NB4 (cell line): ENCODE measurements around the gene CSMD2.
"Not testable (repeated sequence)": the region's sequence is repeated elsewhere in the genome, so short reads cannot be mapped to it uniquely, and the experiment has no call there.

Experiments
- DNase-seq: peaks from one replicate; pipeline ENCODE4 v3.0.0; 2010; ENCODE audit warnings: low read depth
- H3K4me3 ChIP-seq: one replicate; pipeline ENCODE4 v1.5.1; 2011; ENCODE audit warnings: mild to moderate bottlenecking, low read depth, low read length, moderate library complexity
- MYC ChIP-seq: IDR thresholded peaks from 2 replicates; pipeline ENCODE4 v1.6.1; 2011; ENCODE audit warnings: low read depth, low read length
- POLR2A ChIP-seq: IDR thresholded peaks from 2 replicates; pipeline ENCODE4 v1.6.1; 2011; ENCODE audit warnings: mild to moderate bottlenecking; ENCODE audit not compliant: insufficient read length; ENCODE audit errors: extremely low read depth
- TF ChIP-seq, protein P1 (sequence below): IDR thresholded peaks from one replicate; pipeline ENCODE4 v1.5.1; 2012; ENCODE audit warnings: low read depth, low read length
- TF ChIP-seq, protein P2 (sequence below): IDR thresholded peaks from 2 replicates; pipeline ENCODE4 v1.6.1; 2011; ENCODE audit warnings: low read depth, low read length

The CSMD2 gene

DNA sequence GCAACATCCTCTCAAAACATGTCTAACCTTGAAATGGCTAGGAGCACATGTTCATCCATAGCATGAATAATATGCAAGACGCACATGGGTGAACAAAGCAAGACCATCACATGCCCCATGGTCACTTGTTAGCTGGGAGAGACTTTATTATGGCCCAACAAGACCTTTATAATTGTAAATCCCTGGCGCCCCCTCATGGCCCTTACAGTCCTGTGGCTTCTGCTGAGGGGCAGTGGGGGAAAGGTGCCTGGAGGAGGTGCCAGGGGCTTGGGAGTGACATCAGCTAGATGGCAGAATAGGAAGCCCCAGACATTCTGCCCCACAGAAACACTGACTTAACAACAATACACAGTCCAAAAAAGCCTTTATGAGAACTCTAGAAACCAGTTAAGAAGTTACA lies 51.7 kb downstream of the CSMD2 start:
- no peak overlapping the region for H3K4me3 ChIP-seq
- DNase-seq = no peak
- TF ChIP-seq, protein P1, sequence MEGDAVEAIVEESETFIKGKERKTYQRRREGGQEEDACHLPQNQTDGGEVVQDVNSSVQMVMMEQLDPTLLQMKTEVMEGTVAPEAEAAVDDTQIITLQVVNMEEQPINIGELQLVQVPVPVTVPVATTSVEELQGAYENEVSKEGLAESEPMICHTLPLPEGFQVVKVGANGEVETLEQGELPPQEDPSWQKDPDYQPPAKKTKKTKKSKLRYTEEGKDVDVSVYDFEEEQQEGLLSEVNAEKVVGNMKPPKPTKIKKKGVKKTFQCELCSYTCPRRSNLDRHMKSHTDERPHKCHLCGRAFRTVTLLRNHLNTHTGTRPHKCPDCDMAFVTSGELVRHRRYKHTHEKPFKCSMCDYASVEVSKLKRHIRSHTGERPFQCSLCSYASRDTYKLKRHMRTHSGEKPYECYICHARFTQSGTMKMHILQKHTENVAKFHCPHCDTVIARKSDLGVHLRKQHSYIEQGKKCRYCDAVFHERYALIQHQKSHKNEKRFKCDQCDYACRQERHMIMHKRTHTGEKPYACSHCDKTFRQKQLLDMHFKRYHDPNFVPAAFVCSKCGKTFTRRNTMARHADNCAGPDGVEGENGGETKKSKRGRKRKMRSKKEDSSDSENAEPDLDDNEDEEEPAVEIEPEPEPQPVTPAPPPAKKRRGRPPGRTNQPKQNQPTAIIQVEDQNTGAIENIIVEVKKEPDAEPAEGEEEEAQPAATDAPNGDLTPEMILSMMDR = no peak
- TF ChIP-seq POLR2A (no peak), MYC (no peak)
- TF ChIP-seq, protein P2, sequence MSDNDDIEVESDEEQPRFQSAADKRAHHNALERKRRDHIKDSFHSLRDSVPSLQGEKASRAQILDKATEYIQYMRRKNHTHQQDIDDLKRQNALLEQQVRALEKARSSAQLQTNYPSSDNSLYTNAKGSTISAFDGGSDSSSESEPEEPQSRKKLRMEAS = no peak

DNA sequence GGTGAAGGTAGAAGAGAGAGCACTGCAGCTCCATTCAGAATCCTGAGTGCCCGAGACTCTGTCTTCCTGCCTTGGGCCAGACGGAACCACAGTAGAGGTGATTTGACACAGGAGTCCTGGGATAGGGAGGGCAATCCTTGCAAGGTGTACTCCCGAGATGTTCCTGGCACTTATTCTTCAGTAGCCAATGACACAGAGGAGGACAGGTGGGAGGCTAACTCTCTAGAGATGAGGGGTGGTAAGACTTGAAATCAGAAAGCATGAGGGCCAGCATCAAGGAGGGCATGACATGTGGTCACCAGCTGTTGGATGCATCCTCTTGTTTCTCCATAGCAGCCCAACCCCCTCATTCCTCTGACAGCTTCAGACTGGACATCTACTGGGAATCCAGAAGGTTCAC lies 56.3 kb downstream of the CSMD2 start:
- TF ChIP-seq MYC = no peak
- no peak for TF ChIP-seq POLR2A
- TF ChIP-seq, protein P2 = no peak
- TF ChIP-seq, protein P1 = no peak
- no peak overlapping the region for H3K4me3 ChIP-seq
- no peak for DNase-seq

DNA sequence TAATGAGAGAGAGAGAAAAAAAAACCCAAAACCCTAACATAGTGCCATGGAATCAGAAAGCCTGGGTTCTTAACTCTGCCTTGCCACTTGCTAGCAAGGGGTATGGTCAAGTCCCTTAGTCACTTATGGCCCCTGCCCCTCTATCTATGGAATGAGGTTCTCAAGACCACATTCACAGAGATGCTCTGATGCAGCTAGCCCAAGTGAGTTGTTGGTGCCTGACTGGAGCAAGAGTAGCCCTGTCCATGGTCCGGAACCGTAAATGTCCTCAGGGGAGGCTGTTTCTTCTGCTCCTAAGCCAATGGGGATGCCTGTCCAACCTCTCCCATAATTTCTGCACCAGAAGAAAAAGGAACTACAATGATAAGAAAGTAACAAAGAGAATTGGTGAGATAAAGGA lies 56.8 kb downstream of the CSMD2 start:
- TF ChIP-seq, protein P2 = no peak
- no peak for TF ChIP-seq MYC
- TF ChIP-seq, protein P1 = no peak
- TF ChIP-seq POLR2A = no peak
- no peak for DNase-seq
- H3K4me3 ChIP-seq = no peak overlapping the region

DNA sequence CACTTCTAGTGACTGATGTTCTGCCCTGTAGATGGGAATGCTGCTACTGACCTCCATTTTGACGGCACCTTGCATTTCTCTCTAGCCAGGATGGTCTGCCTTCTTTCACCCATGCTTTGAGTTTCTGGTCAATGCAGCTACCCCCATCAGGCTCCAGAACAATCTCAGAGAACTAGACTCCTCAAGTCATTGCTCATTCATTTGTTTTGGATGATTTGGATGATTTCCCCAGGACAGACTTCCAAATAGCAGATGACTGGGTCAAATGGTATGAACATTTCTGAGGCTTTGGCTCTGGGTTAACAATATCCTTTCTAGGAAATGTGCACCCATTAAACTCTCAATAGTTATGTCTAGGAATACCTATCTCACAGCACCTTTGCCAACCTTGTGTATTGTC lies 63.9 kb downstream of the CSMD2 start:
- no peak overlapping the region for H3K4me3 ChIP-seq
- TF ChIP-seq MYC (no peak), POLR2A (no peak)
- TF ChIP-seq, protein P1 = no peak
- TF ChIP-seq, protein P2 = no peak
- no peak for DNase-seq

DNA sequence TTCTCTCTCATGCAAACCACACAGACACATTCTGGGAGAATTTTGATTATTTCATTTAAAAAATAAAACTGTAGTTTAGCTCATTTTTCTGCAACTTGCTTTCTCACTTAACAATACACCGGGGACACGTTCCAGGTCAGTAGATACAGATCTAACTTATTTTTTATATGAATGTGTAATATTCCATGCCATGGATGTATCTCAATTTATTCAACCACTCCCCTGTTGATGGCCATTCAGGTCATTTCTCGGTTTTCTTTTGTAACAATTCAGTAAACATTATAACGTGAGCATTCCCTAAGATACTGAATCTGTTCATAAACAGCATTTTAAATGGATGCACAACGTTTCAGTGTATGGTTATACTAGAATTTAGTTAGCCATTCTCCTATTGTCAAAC lies 64.7 kb downstream of the CSMD2 start:
- no peak for TF ChIP-seq MYC
- TF ChIP-seq, protein P1 = no peak
- TF ChIP-seq POLR2A = no peak
- TF ChIP-seq, protein P2 = no peak
- H3K4me3 ChIP-seq = no peak overlapping the region
- no peak for DNase-seq

DNA sequence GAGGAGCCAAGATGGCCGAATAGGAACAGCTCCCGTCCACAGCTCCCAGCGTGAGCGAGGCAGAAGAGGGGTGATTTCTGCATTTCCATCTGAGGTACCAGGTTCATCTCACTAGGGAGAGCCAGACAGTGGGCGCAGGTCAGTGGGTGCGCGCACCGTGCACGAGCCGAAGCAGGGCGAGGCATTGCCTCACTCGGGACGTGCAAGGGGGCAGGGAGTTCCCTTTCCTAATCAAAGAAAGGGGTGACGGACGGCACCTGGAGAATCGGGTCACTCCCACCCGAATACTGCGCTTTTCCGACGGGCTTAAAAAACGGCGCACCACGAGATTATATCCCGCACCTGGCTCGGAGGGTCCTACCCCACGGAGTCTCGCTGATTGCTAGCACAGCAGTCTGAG lies 72.6 kb downstream of the CSMD2 start:
- not testable (repeated sequence) for H3K4me3 ChIP-seq, DNase-seq
